NK-92 (cell line): ENCODE data around the gene PTGES3L.
"Not testable (repeated sequence)": the region's sequence is repeated elsewhere in the genome, so short reads cannot be mapped to it uniquely, and the experiment has no call there.

Experiments used
- DNase-seq: peaks from one replicate; lab custom pipeline; 2025; ENCODE audit not compliant: unreplicated experiment; lab: John Stamatoyannopoulos, UW

The PTGES3L gene

GRCh38 chr17:43014649-43015542 is 35.0 kb upstream of the PTGES3L start:
- DNase-seq = no peak

GRCh38 chr17:43014020-43014648 is 34.3 kb upstream of the PTGES3L start:
- no peak for DNase-seq

- DNase-seq = no peak
Observed at GRCh38 chr17:43013296-43013695, 33.4 kb upstream of the PTGES3L start.

DNA sequence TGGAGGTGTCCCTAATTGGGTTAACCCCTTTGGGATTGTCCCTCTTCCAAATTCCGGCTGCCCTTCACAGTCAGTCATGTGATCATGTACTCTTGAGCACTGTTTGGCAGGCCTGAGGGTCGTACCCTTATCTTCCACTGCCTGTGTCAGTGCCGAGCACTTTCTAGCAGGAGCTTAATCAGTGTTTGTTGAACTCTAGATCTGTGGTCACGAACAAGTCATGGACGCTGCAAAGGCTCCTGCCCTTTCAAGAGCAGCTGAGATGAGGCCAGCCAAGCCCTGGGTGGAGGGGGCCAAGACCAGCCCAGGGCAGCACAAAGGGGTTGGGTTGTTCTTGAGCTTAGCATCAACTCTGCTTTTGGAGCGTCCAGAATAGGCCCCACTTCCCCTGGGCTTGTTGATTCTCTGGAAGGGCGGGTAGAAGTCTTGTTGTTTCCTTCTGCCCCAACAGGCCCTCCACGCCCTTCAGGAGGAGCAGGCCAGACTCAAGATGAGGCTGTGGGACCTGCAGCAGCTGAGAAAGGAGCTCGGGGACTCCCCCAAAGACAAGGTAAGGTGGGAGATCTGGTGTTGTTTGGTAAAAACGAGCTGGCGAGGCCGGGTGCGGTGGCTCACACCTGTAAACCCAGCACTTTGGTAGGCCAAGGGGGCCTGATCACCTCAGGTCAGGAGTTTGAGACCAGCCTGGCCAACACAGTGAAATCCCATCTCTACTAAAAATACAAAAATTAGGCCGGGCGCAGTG is 32.0 kb upstream of the PTGES3L start:
- DNase-seq = no peak

GRCh38 chr17:43010667-43011308 is 30.9 kb upstream of the PTGES3L start:
- DNase-seq = no peak

GRCh38 chr17:43006639-43007551 is 27.0 kb upstream of the PTGES3L start, which contains the start of gene IFI35:
TSS of gene IFI35 (plus strand) at chr17:43006784. CDS start at chr17:43006948, 164 bp downstream.
- no peak for DNase-seq

DNA sequence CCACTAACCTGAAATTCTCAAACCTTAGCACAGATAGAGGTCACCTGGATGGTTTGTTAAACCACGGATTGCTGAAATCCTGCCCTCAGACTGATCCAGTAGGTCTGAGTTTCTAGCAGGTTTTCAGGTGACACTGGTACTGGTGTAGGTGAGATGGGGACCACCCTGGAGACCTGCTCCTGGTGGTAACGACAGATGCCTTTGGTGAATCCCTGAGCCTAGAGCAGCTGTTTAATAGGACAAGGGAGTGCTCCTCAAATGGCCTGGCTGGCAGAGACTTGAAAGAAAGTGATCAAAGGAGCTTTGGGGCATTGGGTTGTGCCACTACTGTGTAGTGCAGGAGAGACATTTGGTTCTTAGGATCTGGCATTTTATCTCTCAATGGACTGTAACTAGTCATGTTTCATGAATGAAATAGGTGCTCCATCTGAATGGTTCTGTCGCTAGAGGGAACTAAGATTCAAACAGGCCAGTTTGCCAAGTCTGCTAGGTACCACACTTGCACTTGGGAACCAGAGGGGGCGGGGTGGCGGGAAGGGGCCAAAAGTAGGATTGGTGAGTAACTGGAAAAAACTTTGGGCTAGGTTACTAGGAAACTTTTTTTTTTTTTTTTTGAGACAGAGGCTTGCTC is 23.8 kb upstream of the PTGES3L start:
- DNase-seq = no peak

DNA sequence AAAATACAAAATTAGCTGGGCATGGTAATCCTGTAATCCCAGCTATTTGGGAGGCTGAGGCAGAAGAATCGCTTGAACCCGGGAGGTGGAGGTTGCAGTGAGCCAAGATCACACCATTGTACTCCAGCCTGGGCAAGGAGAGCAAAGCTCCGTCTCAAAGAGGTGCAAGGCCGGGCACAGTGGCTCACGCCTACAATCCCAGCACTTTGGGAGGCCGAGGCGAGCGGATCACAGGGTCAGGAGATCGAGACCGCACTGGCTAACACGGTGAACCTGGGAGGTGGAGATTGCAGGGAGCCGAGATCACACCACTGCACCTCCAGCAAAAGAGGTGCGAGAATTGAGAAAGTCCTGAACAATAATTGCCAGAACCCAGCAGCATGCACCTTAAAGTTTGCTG is 21.0 kb upstream of the PTGES3L start:
- not testable (repeated sequence) for DNase-seq

- no peak for DNase-seq
Observed at GRCh38 chr17:42999003-42999525, 19.2 kb upstream of the PTGES3L start.

DNA sequence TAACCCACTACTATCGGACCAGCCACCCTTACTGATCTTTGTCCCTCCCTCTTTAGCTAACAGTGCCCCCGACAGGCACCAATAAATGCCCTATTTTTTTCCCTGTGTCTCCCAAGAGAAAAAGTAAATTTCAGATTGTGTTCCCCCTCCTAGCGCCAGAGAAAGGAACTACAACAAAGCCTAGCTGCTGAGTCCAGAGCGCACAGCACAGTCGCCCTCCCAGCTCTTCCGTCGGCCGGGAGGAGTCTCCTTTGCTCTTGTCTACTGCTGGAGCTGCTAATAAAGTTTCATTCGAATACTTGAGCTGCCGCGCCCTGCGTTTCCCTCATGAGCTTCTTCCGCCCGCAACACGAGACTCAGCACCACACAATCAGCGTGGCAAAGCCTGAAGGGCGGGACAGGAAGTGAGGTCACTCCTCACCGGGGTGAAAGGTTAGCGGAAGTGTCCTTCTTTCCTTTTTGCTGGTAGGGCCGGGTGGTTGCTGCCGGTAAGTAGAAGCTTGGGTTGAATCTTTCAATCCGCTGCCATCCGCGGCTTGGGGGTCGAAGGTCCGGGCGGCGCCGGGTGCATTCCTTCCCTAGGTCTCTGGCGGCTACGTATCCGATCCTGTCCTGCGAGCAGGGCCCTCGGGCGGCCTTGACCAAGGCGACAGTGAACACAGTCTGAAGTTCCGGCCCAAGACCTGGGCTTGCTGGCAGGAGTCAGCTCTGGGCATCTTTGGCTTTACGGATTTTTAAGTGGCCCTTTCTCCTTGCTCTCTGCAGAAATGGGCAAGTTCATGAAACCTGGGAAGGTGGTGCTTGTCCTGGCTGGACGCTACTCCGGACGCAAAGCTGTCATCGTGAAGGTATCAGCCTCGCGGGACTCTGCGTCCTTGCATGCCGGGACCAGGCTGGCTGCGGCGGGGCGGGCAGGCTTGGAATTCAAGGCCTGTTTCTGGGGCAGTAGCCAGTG is 18.4 kb upstream of the PTGES3L start, which contains the start of gene RPL27:
Gene RPL27, plus strand, starts transcription at position 436 of the 955 bp plus-strand sequence. Its CDS starts 332 bp downstream, at position 768.
- DNase-seq = peak; percentile 91

DNA sequence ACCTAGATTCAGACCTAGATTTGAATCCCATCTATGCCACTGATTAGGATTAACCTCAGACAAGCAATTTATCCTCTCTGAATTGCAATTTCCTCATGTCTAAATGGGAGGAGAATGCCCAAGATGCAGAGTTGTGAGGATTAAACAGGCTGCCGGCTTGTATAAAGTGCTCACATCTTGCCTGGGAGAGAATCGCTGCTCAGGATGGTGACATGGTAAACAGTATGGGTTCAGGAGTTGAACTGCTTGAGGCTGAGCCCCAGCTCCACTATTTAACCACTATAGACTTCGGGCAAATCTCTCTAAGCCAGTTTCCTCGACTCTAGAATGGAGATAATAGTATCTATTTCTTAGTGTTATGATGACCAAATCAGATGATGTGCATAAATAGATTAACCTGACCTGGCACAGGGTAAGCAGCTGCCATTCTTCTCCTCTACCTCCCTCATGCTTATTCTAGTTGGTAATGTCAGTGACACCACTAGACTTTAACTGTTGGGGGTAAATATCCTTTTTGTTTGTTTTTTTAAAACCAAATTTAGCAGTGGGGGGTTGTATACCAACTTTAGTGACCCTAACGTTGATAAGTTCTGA is 17.6 kb upstream of the PTGES3L start:
- no peak for DNase-seq

DNA sequence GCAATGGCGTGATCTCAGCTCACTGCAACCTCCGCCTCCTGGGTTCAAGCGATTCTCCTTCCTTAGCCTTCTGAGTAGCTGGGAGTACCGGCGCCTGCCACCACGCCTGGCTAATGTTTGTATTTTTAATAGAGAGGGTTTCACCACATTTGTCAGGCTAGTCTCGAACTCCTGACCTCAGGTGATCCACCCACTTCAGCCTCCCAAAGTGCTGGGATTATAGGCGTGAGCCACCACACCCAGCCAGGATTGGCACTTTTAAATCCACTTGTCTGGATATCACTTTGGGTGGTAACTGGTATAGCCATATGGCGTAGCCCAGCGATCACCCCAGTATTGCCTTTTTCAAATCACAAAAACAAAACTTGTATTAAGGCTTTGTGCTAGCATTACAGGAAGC is 14.0 kb upstream of the PTGES3L start:
- not testable (repeated sequence) for DNase-seq

- DNase-seq = no peak
Observed at GRCh38 chr17:42992872-42993271, 13.0 kb upstream of the PTGES3L start.

DNA sequence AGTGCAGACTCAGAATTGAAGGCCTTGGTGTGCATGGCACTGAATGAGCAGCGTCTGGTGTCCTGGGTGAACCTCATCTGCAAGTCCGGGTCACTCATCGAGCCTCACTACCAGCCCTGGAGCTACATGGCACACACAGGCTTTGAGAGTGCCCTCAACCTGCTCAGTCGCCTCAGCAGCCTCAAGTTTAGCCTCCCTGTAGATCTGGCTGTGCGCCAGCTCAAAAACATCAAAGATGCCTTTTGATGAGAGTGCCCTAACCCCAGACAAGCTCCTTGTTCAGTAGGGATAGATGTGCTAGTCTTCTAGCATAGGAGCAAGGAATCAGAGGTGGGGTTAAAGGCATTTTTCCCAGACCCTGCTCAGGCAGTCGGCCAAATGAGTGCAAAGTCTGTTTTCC is 11.6 kb upstream of the PTGES3L start:
- no peak for DNase-seq

DNA sequence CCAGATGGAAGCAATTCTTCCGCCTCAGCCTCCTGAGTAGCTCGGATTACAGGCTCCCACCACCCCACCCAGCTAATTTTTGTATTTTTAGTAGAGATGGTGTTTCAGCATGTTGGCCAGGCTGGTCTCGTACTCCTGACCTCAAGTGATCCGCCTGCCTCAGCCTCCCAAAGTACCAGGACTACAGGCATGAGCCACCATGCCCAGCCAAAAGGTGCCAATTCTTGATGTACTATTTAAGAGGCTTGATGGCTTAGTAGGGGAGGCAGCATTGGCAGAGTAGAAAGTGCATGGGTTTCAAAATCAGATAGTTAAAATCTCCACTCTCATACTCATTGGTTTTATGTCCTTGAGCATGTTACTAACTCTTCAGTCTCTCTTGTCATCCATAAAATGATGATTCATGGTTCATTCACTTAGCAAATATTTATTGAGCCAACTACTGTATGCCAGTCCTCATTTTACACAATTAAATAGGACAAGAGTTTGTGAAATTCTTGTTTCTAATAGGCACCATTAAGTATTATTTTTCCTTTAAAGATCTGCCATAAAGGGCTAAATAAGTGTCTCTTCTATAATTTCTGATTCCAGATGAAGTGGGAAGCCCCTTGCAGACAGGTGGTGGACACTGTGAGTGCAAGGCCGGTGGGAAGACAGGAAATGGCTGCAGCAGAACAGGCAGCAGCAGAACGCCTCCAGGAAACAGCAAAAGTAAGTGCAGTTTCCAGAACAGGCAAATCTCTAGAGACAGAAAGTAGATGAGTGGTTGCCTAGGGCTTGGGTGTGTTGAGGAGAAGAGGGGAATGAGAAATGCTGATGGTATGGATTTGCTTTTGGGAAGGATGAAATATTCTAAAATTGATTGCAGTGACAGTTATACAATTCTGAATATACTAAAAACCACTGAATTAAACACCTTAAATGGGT is 10.1 kb upstream of the PTGES3L start:
- DNase-seq = no peak

DNA sequence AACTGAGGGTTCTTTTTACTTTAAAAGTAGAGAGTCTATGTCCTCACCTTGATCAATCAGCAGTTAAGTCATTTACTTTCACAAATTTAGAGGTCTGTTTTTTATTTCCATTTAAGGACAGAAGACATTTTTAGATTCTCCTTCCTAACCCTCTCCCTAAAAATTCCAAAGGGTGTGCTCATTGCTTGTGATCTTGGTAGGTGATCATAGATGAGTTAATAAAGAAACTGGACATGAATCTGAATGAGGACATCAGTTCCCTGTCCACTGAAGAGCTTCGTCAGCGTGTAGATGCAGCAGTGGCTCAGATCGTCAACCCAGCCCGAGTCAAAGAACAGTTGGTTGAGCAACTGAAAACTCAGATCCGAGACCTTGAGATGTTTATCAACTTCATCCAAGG is 9.3 kb upstream of the PTGES3L start:
- no peak for DNase-seq

DNA sequence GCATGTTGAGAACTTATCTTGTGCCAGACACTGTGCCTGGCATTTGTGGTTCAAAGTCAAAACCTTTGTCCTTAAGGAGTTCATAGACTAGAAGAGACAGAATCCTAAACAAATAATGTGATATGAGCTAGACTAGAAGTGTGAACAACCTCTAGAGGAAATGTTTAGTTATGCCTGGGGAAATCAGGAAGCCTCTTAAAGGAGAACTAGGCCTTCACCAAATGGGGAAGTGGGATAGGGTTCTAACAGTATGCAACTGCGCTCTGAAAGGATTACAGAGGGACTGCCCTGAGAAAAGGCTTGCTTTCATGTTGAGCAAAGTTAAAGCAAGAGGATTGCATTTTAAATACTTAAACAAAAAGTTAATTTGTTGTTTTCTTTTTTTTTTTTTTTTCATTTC is 5.3 kb upstream of the PTGES3L start:
- no peak for DNase-seq
